ENCODE data around the gene L1TD1.
"Not testable (repeated sequence)": the region's sequence is repeated elsewhere in the genome, so short reads cannot be mapped to it uniquely, and the experiment has no call there.

The L1TD1 gene

DNA sequence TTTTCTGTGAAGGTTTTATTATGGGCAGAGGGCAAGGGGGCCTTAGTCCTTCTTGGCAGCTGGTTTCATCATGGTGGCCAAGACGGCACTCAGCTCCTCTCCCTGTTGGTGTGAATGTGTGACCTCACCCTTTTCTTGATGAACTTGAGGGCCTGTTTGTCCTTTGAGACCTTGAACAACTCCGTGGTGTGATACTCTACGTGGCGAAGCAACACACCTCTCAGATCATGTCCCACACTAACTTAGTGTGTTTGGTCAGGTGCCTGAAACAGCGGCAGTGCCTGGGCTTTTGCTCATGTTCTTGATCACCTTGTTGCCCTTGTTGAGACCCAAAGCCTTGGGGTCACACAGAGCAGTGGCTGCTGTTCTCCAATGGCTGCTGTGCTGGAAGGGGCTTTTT, 13.4 kb downstream of the L1TD1 start:
- peaks cover 4% of the 10 kb centered on the region for H3K9me3 ChIP-seq (ENCODE audit: insufficient read depth, low read length)
- no peak overlapping the region for H3K4me3 ChIP-seq (ENCODE audit: insufficient read length, low read depth)
- no peaks in the 10 kb centered on the region for H3K27me3 ChIP-seq (ENCODE audit: insufficient read depth, insufficient read length)
- H3K4me1 ChIP-seq (ENCODE audit: insufficient read depth, insufficient read length), result peaks cover 4% of the 10 kb centered on the region
- peaks cover 82% of the 10 kb centered on the region for H3K36me3 ChIP-seq (ENCODE audit: insufficient read depth, insufficient read length, low read length)
- TF ChIP-seq YY1 (IDR thresholded peaks at IDR 0.05; ENCODE audit: insufficient read depth, insufficient read length) (no peak), ZNF274 (IDR thresholded peaks at IDR 0.05; ENCODE audit: low read depth, low read length) (no peak), SUZ12 (IDR thresholded peaks at IDR 0.05; ENCODE audit: extremely low read depth, insufficient read depth, insufficient read length) (no peak)
- no peak for DNase-seq (ENCODE audit: low read depth, low spot score)
- H3K9ac ChIP-seq (ENCODE audit: insufficient read length, low read depth), result no peak overlapping the region

DNA sequence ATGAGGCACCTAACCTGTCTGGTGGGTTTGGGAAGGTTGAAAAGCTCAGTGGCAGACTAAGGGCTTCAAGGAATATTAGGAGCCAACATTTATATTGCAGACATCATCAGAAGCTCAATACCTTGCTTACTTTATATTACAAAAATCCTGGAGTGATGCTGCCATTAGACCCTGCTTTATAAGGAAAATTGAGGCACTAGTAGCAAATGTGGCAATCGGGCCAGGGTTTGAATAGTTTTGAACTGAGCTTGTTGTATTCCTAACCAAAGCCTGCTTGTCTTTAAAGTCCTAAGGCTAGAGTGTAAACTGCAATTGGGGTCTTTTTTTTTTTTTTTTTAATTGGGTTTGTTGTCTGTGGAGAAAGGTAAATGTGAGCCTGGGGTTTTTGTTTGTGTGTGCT, 14.3 kb downstream of the L1TD1 start:
- Histone ChIP-seq H3K9ac (ENCODE audit: insufficient read length, low read depth) (no peak overlapping the region), H3K4me1 (ENCODE audit: insufficient read depth, insufficient read length) (peaks cover 4% of the 10 kb centered on the region), H3K27me3 (ENCODE audit: insufficient read depth, insufficient read length) (no peaks in the 10 kb centered on the region), H3K36me3 (ENCODE audit: insufficient read depth, insufficient read length, low read length) (peaks cover 73% of the 10 kb centered on the region), H3K4me3 (ENCODE audit: insufficient read length, low read depth) (no peak overlapping the region), H3K9me3 (ENCODE audit: insufficient read depth, low read length) (peaks cover 4% of the 10 kb centered on the region)
- TF ChIP-seq ZNF274 (IDR thresholded peaks at IDR 0.05; ENCODE audit: low read depth, low read length) (no peak), SUZ12 (IDR thresholded peaks at IDR 0.05; ENCODE audit: extremely low read depth, insufficient read depth, insufficient read length) (no peak), YY1 (IDR thresholded peaks at IDR 0.05; ENCODE audit: insufficient read depth, insufficient read length) (no peak)
- DNase-seq (ENCODE audit: low read depth, low spot score), result no peak

DNA sequence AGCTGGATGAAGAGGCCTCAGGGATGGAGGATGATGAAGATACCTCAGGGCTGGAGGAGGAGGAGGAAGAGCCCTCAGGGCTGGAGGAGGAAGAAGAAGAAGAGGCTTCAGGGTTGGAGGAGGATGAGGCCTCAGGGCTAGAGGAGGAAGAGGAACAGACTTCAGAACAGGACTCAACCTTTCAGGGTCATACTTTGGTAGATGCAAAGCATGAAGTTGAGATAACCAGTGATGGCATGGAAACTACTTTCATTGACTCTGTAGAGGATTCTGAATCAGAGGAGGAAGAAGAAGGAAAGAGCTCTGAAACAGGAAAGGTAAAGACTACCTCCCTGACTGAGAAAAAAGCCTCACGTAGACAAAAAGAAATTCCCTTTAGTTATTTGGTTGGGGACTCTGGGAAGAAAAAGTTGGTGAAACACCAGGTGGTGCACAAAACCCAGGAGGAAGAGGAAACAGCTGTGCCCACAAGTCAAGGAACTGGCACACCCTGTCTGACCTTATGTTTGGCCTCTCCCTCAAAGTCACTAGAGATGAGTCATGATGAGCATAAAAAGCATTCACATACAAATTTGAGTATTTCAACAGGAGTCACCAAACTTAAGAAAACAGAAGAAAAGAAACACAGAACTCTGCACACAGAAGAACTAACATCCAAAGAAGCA, 15.4 kb downstream of the L1TD1 start:
- peaks cover 4% of the 10 kb centered on the region for H3K9me3 ChIP-seq (ENCODE audit: insufficient read depth, low read length)
- H3K27me3 ChIP-seq (ENCODE audit: insufficient read depth, insufficient read length), result no peaks in the 10 kb centered on the region
- H3K4me1 ChIP-seq (ENCODE audit: insufficient read depth, insufficient read length), result no peaks in the 10 kb centered on the region
- peaks cover 63% of the 10 kb centered on the region for H3K36me3 ChIP-seq (ENCODE audit: insufficient read depth, insufficient read length, low read length)
- H3K4me3 ChIP-seq (ENCODE audit: insufficient read length, low read depth), result no peak overlapping the region
- no peak overlapping the region for H3K9ac ChIP-seq (ENCODE audit: insufficient read length, low read depth)
- TF ChIP-seq ZNF274 (IDR thresholded peaks at IDR 0.05; ENCODE audit: low read depth, low read length) (no peak), YY1 (IDR thresholded peaks at IDR 0.05; ENCODE audit: insufficient read depth, insufficient read length) (no peak), SUZ12 (IDR thresholded peaks at IDR 0.05; ENCODE audit: extremely low read depth, insufficient read depth, insufficient read length) (no peak)
- no peak for DNase-seq (ENCODE audit: low read depth, low spot score)

DNA sequence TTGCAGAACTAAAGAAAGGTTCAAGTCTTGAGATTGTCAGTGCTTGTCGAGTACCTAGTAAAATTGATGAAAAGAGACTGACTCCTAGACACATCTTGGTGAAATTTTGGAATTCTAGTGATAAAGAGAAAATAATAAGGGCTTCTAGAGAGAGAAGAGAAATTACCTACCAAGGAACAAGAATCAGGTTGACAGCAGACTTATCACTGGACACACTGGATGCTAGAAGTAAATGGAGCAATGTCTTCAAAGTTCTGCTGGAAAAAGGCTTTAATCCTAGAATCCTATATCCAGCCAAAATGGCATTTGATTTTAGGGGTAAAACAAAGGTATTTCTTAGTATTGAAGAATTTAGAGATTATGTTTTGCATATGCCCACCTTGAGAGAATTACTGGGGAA, 16.3 kb downstream of the L1TD1 start:
- DNase-seq (ENCODE audit: low read depth, low spot score), result no peak
- no peak for TF ChIP-seq ZNF274 (IDR thresholded peaks at IDR 0.05; ENCODE audit: low read depth, low read length)
- TF ChIP-seq YY1 (IDR thresholded peaks at IDR 0.05; ENCODE audit: insufficient read depth, insufficient read length), result no peak
- H3K9ac ChIP-seq (ENCODE audit: insufficient read length, low read depth), result no peak overlapping the region
- H3K4me1 ChIP-seq (ENCODE audit: insufficient read depth, insufficient read length), result no peaks in the 10 kb centered on the region
- no peaks in the 10 kb centered on the region for H3K27me3 ChIP-seq (ENCODE audit: insufficient read depth, insufficient read length)
- no peak overlapping the region for H3K4me3 ChIP-seq (ENCODE audit: insufficient read length, low read depth)
- peaks cover 56% of the 10 kb centered on the region for H3K36me3 ChIP-seq (ENCODE audit: insufficient read depth, insufficient read length, low read length)
- peaks cover 4% of the 10 kb centered on the region for H3K9me3 ChIP-seq (ENCODE audit: insufficient read depth, low read length)

DNA sequence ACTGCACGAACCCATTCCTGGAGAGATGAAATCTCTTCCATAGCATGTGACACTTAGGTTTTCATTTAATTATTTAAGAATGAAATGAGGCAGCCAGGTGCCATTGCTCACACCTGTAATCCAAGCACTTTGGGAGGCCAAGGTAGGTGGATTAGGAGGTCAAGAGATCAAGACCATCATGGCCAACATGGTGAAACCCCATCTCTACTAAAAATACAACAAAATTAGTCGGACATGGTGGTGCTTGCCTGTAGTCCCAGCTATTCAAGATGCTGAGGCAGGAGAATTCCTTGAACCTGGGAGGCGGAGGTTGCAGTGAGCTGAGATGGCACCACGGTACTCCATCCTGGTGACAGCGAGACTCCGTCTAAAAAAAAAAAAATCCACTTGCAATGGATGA, 17.8 kb downstream of the L1TD1 start:
- Histone ChIP-seq H3K4me3 (ENCODE audit: insufficient read length, low read depth) (no peak overlapping the region), H3K9ac (ENCODE audit: insufficient read length, low read depth) (no peak overlapping the region), H3K27me3 (ENCODE audit: insufficient read depth, insufficient read length) (no peaks in the 10 kb centered on the region), H3K4me1 (ENCODE audit: insufficient read depth, insufficient read length) (no peaks in the 10 kb centered on the region), H3K9me3 (ENCODE audit: insufficient read depth, low read length) (peaks cover 4% of the 10 kb centered on the region), H3K36me3 (ENCODE audit: insufficient read depth, insufficient read length, low read length) (peaks cover 44% of the 10 kb centered on the region)
- TF ChIP-seq SUZ12 (IDR thresholded peaks at IDR 0.05; ENCODE audit: extremely low read depth, insufficient read depth, insufficient read length) (no peak), ZNF274 (IDR thresholded peaks at IDR 0.05; ENCODE audit: low read depth, low read length) (no peak), YY1 (IDR thresholded peaks at IDR 0.05; ENCODE audit: insufficient read depth, insufficient read length) (no peak)
- no peak for DNase-seq (ENCODE audit: low read depth, low spot score)

DNA sequence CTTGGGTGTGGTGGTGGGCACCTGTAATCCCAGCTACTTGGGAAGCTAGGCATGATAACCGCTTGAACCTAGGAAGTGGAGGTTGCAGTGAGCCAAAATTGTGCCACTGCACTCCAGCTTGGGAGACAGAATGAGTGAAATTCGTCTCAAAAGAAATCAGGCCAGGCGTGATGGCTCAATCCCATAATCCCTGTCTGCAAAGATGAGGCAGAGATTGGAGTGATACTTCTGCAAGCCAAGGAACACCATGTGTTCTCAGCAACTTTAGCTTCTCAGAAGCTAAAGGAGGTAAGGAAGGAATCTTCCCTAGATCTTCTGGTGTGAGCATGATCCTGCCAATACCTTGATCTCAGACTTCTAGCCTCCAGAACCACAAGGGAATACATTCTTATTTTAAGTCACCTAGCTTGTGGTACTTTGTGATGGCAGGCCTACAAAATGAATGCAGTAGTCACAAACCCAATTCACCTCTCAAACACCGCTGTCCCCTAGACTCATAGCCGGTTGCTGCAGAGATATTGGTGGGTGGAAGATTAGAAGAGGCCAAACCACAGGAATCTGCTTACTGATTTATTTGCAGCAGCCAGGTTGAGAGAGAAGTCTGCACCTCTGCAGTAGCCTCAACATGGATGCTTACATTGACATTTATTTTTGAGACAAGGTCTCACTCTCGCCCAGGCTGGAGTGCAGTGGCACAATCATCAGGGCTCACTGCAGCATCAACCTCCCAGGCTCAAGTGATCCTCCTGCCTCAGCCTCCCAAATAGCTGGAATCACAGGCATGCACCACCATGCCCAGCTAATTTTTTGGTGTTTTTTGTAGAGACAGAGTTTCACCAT, 18.6 kb downstream of the L1TD1 start:
- peak; percentile 46 for DNase-seq (ENCODE audit: low read depth, low spot score)
- peaks cover 44% of the 10 kb centered on the region for H3K36me3 ChIP-seq (ENCODE audit: insufficient read depth, insufficient read length, low read length)
- TF ChIP-seq SUZ12 (IDR thresholded peaks at IDR 0.05; ENCODE audit: extremely low read depth, insufficient read depth, insufficient read length), result no peak

DNA sequence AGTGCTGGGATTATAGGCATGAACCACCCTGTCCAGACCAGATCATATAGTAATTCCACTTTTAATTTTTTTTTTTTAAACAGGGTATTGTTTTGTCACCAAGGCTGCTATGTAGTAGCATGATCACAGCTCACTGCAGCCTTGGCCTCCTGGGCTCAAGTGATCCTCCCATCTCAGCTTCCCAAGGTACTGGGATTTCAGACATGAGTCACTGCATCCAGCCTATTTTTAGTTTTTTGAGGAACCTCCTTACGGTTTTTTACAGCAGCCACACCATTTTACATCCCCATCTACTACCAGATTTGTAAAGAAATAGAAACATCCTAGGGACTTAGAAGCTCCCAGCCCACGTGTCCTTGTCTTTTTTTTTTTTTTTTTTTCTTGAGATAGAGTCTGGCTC, 24.0 kb downstream of the L1TD1 start:
- Histone ChIP-seq H3K27me3 (ENCODE audit: insufficient read depth, insufficient read length) (no peaks in the 10 kb centered on the region), H3K9me3 (ENCODE audit: insufficient read depth, low read length) (no peaks in the 10 kb centered on the region), H3K4me1 (ENCODE audit: insufficient read depth, insufficient read length) (no peaks in the 10 kb centered on the region), H3K9ac (ENCODE audit: insufficient read length, low read depth) (no peak overlapping the region), H3K4me3 (ENCODE audit: insufficient read length, low read depth) (no peak overlapping the region), H3K36me3 (ENCODE audit: insufficient read depth, insufficient read length, low read length) (peaks cover 26% of the 10 kb centered on the region)
- TF ChIP-seq ZNF274 (IDR thresholded peaks at IDR 0.05; ENCODE audit: low read depth, low read length) (no peak), SUZ12 (IDR thresholded peaks at IDR 0.05; ENCODE audit: extremely low read depth, insufficient read depth, insufficient read length) (no peak), YY1 (IDR thresholded peaks at IDR 0.05; ENCODE audit: insufficient read depth, insufficient read length) (no peak)
- no peak for DNase-seq (ENCODE audit: low read depth, low spot score)

More for the DNA sequence above, 18.6 kb downstream of the L1TD1 start:
- Histone ChIP-seq H3K4me1 (ENCODE audit: insufficient read depth, insufficient read length) (no peaks in the 10 kb centered on the region), H3K4me3 (ENCODE audit: insufficient read length, low read depth) (no peak overlapping the region), H3K9me3 (ENCODE audit: insufficient read depth, low read length) (peaks cover 4% of the 10 kb centered on the region; the same call in 1 of the 2 replicates), H3K27me3 (ENCODE audit: insufficient read depth, insufficient read length) (no peaks in the 10 kb centered on the region), H3K9ac (ENCODE audit: insufficient read length, low read depth) (no peak overlapping the region)

DNA sequence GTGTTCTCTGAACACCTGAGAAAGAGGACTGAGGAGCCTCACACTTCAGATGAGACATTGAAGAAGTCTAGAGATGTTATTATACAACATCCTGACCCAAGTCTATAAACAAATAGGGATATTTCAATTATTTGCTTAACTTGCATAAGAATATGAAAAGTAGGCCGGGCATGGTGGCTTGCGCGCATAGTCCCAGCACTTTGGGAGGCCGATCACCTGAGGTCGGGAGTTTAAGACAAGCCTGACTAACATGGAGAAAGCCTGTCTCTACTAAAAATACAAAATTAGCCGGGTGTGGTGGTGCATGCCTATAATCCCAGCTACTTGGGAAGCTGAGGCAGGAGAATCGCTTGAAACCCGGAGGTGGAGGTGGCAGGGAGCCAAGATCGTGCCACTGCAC, 25.8 kb downstream of the L1TD1 start:
- not testable (repeated sequence) for H3K27me3 ChIP-seq (ENCODE audit: insufficient read depth, insufficient read length); H3K9me3 ChIP-seq (ENCODE audit: insufficient read depth, low read length); H3K9ac ChIP-seq (ENCODE audit: insufficient read length, low read depth); H3K4me3 ChIP-seq (ENCODE audit: insufficient read length, low read depth); H3K4me1 ChIP-seq (ENCODE audit: insufficient read depth, insufficient read length); DNase-seq (ENCODE audit: low read depth, low spot score)
- peaks cover 35% of the 10 kb centered on the region for H3K36me3 ChIP-seq (ENCODE audit: insufficient read depth, insufficient read length, low read length)
